Astrocyte (in vitro differentiated cells and primary cell): ENCODE measurements around the gene CACNA2D1. TPM values are rescaled to one million over a fixed set of nuclear protein-coding genes. Genes with fewer than 3 reads are reported as not detected.
"Not testable (repeated sequence)": the region's sequence is repeated elsewhere in the genome, so short reads cannot be mapped to it uniquely, and the experiment has no call there.

Experiments
- DNase-seq: peaks from one replicate; pipeline ENCODE4 v3.0.0-alpha.2; 2010; ENCODE audit warnings: low read depth
- FAIRE-seq: peaks from 2 replicates; lab custom pipeline; 2011; peaks lifted over from hg19 to GRCh38; lab: Jason Lieb, UNC
- H2AFZ ChIP-seq: 2 replicates; pipeline ENCODE4 v1.6.0; 2012; ENCODE audit warnings: low read depth, low read length, inconsistent platforms
- H3K27ac ChIP-seq: 2 replicates; pipeline ENCODE4 v1.5.1; 2011; ENCODE audit warnings: low read depth, low read length, inconsistent platforms
- H3K27me3 ChIP-seq: 2 replicates; pipeline ENCODE4 v1.6.0; 2011; ENCODE audit warnings: low read length, inconsistent platforms; ENCODE audit not compliant: insufficient read depth
- H3K36me3 ChIP-seq: 2 replicates; pipeline ENCODE4 v1.5.1; 2011; ENCODE audit warnings: low read length, inconsistent platforms; ENCODE audit not compliant: insufficient read depth
- H3K4me1 ChIP-seq: 2 replicates; pipeline ENCODE4 v1.5.1; 2011; ENCODE audit warnings: low read length, inconsistent platforms; ENCODE audit not compliant: insufficient read depth
- H3K4me2 ChIP-seq: 2 replicates; pipeline ENCODE4 v1.6.0; 2012; ENCODE audit warnings: low read length, inconsistent platforms
- H3K4me3 ChIP-seq: 2 replicates; pipeline ENCODE4 v1.5.1; 2011; ENCODE audit warnings: low read depth, mild to moderate bottlenecking, low read length, inconsistent platforms; ENCODE audit not compliant: insufficient read depth
- H3K79me2 ChIP-seq: 2 replicates; pipeline ENCODE4 v1.6.0; 2012; ENCODE audit warnings: mild to moderate bottlenecking, low read length, inconsistent platforms; ENCODE audit not compliant: insufficient read depth
- H3K9ac ChIP-seq: 2 replicates; pipeline ENCODE4 v1.6.0; 2012; ENCODE audit warnings: mild to moderate bottlenecking, low read length, inconsistent platforms
- H3K9me3 ChIP-seq: 2 replicates; pipeline ENCODE4 v1.5.1; 2012; ENCODE audit warnings: low read depth, mild to moderate bottlenecking, low read length, inconsistent platforms; ENCODE audit not compliant: insufficient read depth
- H4K20me1 ChIP-seq: 2 replicates; pipeline ENCODE4 v1.6.0; 2012; ENCODE audit warnings: low read length, inconsistent platforms; ENCODE audit not compliant: insufficient read depth
- H3K27ac Mint-ChIP-seq: one replicate; pipeline ENCODE4 v1.8.0; 2021; ENCODE audit warnings: mild to moderate bottlenecking, mixed read lengths; ENCODE audit not compliant: unreplicated experiment
- H3K27me3 Mint-ChIP-seq: one replicate; pipeline ENCODE4 v1.8.0; 2021; ENCODE audit warnings: low read depth, mixed read lengths; ENCODE audit not compliant: unreplicated experiment
- H3K36me3 Mint-ChIP-seq: one replicate; pipeline ENCODE4 v1.8.0; 2021; ENCODE audit warnings: low read depth, mixed read lengths; ENCODE audit not compliant: unreplicated experiment
- H3K4me1 Mint-ChIP-seq: one replicate; pipeline ENCODE4 v1.8.0; 2021; ENCODE audit warnings: low read depth, mixed read lengths; ENCODE audit not compliant: unreplicated experiment
- H3K4me3 Mint-ChIP-seq: one replicate; pipeline ENCODE4 v1.8.0; 2021; ENCODE audit warnings: mild to moderate bottlenecking, moderate library complexity, mixed read lengths; ENCODE audit not compliant: unreplicated experiment
- H3K9me3 Mint-ChIP-seq: one replicate; pipeline ENCODE4 v1.8.0; 2021; ENCODE audit warnings: mild to moderate bottlenecking, mixed read lengths; ENCODE audit not compliant: unreplicated experiment
- CTCF ChIP-seq: IDR thresholded peaks from 2 replicates; pipeline ENCODE4 v1.5.1; 2011; ENCODE audit warnings: low read depth, mild to moderate bottlenecking, inconsistent platforms, low read length, moderate library complexity; ENCODE audit not compliant: insufficient read depth
- EZH2 ChIP-seq: IDR thresholded peaks from 2 replicates; pipeline ENCODE4 v1.6.1; 2012; ENCODE audit warnings: mild to moderate bottlenecking, low read length, inconsistent platforms; ENCODE audit not compliant: insufficient read depth
- total RNA-seq: library from RNA; stranded (reverse); gene quantifications from 2 replicates; pipeline ENCODE4 v1.2.1, GENCODE V29; 2021

The CACNA2D1 gene
- total RNA-seq, 1 donor from 2014 or later = 53.4 TPM

DNA sequence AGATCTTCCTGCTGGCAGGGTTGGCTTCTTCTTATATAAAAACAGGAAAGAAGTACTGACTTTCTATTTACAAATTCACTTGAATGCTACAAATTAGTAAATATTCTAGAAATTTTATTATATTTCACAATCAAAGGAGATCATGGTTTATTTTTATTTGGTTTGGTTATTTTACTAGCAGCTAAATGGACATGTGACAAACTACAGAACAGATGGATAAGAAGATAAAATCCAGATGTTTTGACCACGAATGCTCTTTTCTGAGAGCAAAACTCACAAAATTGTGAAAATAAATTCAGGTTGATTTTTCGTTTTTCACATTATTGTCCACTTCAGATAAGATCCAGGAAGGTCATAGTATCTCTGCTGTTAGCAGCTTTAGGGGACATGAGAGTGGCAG is 55.4 kb downstream of the CACNA2D1 start:
- H2AFZ ChIP-seq = no peak overlapping the region
- no peaks in the 10 kb centered on the region for H3K4me1 ChIP-seq
- H3K27me3 Mint-ChIP-seq = no peaks in the 10 kb centered on the region
- no peaks in the 10 kb centered on the region for H3K9me3 Mint-ChIP-seq
- H3K27me3 ChIP-seq = no peaks in the 10 kb centered on the region
- peaks cover 10% of the 10 kb centered on the region for H3K4me1 Mint-ChIP-seq
- H3K36me3 Mint-ChIP-seq = no peaks in the 10 kb centered on the region
- peaks cover 4% of the 10 kb centered on the region for H3K9me3 ChIP-seq
- H3K4me3 Mint-ChIP-seq = no peak overlapping the region
- no peak overlapping the region for H3K4me2 ChIP-seq
- TF ChIP-seq CTCF (no peak), EZH2 (no peak)
- H3K4me3 ChIP-seq = no peak overlapping the region
- H3K9ac ChIP-seq = no peak overlapping the region
- no peak overlapping the region for H3K27ac Mint-ChIP-seq
- no peak for FAIRE-seq
- no peak overlapping the region for H3K27ac ChIP-seq
- H4K20me1 ChIP-seq = peaks cover 36% of the 10 kb centered on the region
- H3K79me2 ChIP-seq = peaks cover 14% of the 10 kb centered on the region
- no peaks in the 10 kb centered on the region for H3K36me3 ChIP-seq
- DNase-seq = no peak

DNA sequence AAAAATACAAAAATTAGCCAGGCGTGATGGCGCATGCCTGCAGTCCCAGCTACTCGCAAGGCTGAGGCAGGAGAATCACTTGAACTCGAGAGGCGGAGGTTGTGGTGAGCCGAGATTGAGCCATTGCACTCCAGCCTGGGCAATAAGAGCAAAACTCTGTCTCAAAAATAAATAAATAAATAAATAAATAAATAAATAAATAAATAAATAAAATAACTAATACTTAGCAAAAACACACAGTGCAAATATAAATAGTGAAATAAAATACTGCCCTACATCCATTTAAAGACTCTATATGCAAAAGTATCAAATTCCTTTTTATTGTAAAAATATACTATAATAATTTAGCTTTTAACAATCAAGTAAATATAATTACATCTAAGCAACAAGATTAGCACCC is 57.0 kb downstream of the CACNA2D1 start:
- not testable (repeated sequence) for H3K79me2 ChIP-seq, H3K9me3 ChIP-seq, H3K4me2 ChIP-seq, FAIRE-seq, H3K27ac ChIP-seq, H3K27ac Mint-ChIP-seq, H3K36me3 ChIP-seq, H3K27me3 ChIP-seq, H3K9ac ChIP-seq, DNase-seq, H3K4me1 ChIP-seq, H2AFZ ChIP-seq, H3K4me3 Mint-ChIP-seq, H3K9me3 Mint-ChIP-seq, H3K4me3 ChIP-seq, H3K36me3 Mint-ChIP-seq, H3K27me3 Mint-ChIP-seq
- peaks cover 13% of the 10 kb centered on the region for H3K4me1 Mint-ChIP-seq
- H4K20me1 ChIP-seq = peaks cover 29% of the 10 kb centered on the region

DNA sequence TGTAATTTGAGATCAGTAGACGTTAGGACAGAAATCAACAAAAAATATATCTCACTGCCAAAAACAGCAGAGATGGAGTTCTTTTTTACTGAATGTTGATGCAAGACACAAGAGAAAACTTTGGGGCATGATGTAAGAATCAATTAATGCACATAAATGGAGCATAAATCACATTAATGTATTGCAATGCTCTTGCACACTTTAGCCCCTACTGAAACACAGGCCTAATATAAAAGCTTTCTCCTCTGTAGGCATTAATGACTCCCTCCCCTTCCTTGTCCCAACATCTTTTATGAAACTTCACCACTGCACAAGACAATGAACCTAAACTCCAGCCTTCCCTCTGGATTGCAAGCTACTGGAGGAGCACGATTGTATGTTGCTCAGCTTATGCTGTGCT is 58.8 kb downstream of the CACNA2D1 start:
- Mint-ChIP-seq H3K27me3 (no peaks in the 10 kb centered on the region), H3K27ac (no peak overlapping the region), H3K36me3 (no peaks in the 10 kb centered on the region), H3K9me3 (no peaks in the 10 kb centered on the region), H3K4me1 (peaks cover 11% of the 10 kb centered on the region), H3K4me3 (no peak overlapping the region)
- Histone ChIP-seq H3K27ac (no peak overlapping the region), H3K36me3 (no peaks in the 10 kb centered on the region), H3K4me3 (no peak overlapping the region), H3K79me2 (peaks cover 7% of the 10 kb centered on the region), H3K4me2 (no peak overlapping the region), H3K9ac (no peak overlapping the region), H4K20me1 (peaks cover 22% of the 10 kb centered on the region), H3K9me3 (no peaks in the 10 kb centered on the region), H3K27me3 (no peaks in the 10 kb centered on the region), H2AFZ (no peak overlapping the region), H3K4me1 (no peaks in the 10 kb centered on the region)
- DNase-seq = no peak
- no peak for FAIRE-seq
- TF ChIP-seq EZH2 (no peak), CTCF (no peak)
